ENCODE data around the gene APPL2.
"Not testable (repeated sequence)": the region's sequence is repeated elsewhere in the genome, so short reads cannot be mapped to it uniquely, and the experiment has no call there.

Gene APPL2

DNA sequence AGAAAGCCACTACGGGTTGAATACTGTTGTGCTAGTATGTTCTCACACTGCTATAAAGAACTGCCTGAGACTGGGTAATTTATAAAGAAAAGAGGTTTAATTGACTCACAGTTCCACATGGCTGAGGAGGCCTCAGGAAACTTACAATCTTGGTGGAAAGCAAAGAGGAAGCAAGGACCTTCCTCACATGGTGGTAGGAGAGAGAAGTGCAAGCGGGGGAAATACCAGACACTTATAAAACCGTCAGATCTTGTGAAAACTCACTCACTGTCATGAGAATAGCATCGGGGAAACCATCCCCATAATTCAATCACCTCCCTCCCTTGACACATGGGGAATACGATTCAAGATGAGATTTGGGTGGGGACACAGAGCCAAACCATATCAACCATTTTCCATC, 20.5 kb upstream of the APPL2 start:
- DNase-seq: not testable (repeated sequence)

DNA sequence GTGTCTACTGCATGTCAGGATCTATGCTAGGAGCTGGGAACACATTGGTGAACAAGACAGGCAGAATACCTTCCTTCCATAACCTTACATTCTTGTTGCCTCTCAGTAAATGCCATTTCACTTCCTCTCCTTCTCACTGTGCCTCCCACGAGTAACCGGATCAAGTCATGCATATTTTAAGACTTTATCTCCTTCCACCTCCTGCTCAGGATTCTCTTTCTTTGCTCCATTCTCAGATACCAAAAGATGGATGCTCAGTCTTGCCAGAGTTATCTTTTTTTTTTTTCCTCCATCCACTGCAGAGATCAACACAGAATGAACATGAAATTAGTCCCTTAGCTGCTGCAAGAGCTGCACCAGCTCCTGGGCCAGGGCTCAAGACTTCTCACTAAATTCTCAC, 20.0 kb upstream of the APPL2 start:
- DNase-seq: no peak

DNA sequence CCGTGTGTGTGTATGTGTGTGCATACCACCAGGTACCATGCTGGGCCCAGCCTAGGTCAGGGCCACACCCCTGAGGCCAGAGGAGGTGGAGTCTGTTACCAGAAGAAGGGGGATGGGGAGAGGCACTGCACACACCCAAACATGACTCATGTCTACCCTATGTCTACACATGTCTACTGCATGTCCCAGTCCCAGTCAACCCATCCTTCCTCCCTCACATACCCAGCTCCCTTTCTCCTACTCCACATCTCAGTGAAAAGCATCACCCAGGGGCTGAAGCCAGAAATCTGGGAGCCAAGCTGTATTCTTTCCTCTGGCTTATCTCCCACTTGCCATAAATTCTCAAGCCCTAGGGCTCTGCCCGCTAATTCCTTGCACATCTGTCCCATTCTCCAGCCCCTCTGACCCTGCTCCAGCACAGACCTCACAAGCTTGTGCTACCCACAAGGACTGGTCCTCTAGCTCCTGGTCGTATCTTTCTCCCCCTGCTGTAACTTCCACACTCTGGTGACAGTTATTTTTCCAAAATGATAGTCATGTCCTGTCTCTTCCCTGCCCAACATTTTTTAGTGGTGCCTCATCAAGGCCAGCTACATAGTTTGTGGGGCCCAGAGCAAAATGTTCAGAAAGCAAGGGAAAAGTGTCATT, 18.0 kb upstream of the APPL2 start:
- no peak for DNase-seq

GRCh38 chr12:105252901-105253300, 16.9 kb upstream of the APPL2 start:
- DNase-seq: no peak

GRCh38 chr12:105245776-105246427, 9.9 kb upstream of the APPL2 start:
- DNase-seq: not testable (repeated sequence)

- DNase-seq: no peak
Measured at GRCh38 chr12:105245291-105245690, 9.3 kb upstream of the APPL2 start.

- DNase-seq: no peak
Measured at GRCh38 chr12:105240228-105240627, 4.3 kb upstream of the APPL2 start.

GRCh38 chr12:105239304-105239703, 3.3 kb upstream of the APPL2 start:
- no peak for DNase-seq

- no peak for DNase-seq
Measured at GRCh38 chr12:105237666-105238065, 1.7 kb upstream of the APPL2 start.

GRCh38 chr12:105235281-105235731, 668 bp downstream of the APPL2 start:
- no peak for DNase-seq

DNA sequence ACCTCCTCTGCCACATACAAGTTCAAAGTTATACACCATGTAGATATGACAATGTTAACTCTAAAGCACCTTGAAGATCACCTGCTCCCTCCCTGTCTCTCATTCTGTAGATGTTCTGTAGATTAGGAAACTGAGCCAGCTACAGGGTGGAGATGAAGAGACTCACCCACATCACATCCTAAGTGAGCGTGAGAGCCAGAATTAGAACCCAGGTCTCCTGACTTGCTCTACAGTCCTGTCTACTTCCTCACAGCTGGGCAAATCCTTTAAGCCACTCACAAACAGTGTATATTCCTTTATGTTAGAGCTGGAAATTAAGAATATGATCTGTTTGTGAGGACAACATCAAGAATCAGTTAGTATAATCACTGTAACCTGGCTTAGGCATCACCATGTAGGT, 1.8 kb downstream of the APPL2 start:
- no peak for DNase-seq

DNA sequence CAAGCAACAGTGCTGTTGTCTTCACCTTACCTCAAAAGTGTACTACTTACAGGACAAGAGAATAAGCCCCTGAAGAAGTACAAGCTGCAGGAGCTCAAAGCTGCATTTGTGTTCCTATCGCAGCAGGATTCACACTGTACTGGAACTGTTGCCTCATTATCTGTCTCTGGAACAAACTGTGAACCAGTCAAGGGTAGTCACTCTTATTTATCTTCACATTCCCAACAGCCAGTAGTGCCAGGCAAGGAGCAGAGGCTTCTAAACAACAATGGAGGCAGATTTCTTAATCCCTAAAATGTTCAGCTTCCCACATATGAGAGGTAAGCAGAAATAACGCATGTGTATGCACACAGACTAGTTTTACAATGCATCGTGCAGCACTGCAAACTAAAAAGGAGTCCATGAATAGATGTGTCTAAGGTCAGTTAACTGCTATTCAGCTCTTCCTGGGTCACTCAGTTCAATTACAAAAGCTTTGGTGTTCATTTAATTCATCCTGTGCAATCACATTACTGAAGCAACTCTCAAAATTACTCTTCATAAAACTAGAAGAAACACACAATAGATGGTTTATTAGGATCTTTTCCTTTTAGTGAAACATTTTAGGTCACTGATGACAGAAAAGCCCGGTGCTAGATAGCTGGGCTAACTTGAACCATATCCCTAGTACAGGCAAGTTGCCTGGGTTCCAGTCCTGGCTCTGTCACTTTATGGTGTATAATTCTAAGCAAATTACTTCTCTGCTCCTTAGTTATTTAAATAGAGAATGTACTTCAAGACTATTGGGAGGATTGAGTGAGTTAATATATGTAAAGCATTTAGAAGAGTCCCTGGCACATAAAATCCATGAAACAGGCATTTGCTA, 2.7 kb downstream of the APPL2 start:
- no peak for DNase-seq

- no peak for DNase-seq
Measured at GRCh38 chr12:105231396-105231795, 4.6 kb downstream of the APPL2 start.

DNA sequence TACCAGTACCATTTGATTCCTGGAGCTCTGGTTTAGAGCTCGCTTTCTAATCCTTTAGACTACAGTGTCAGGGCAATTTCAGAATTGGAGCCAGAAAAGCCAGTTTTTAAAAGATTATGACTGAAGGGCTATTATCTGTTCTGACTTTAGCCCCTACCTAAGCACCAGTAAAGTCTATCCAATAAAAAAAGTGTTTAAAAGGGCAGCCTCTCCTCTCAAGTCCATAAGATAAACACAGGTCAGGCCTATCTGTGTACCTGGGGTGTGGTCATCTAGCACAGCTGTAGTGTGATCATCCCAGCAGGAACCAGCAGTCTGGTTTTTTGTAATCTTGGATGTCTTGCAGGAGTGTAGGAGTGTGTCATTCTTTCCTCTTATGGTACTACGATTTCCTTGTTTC, 6.6 kb downstream of the APPL2 start:
- DNase-seq: no peak

DNA sequence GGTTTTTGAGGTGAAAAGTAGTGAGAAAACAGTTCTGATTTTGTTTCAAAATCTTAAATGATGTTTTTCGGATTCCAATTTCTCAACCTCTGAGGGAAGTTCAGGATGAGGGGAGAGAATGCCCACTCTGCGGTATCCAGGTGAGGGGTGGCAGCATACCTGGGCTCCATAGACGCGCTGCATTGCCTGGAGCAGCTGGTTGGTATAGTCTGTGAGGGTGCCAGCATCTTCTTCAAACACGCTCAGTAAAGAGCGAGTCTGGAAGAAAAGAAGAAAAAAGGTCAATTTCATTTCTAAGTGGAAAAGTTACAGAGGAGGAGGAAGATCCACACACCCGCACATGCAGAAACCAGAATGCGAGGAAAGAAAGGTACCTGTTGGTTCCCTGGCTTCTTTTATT, 7.0 kb downstream of the APPL2 start:
- DNase-seq: no peak

- DNase-seq: no peak
Measured at GRCh38 chr12:105228494-105228893, 7.5 kb downstream of the APPL2 start.

- DNase-seq: no peak
Measured at GRCh38 chr12:105227879-105228278, 8.1 kb downstream of the APPL2 start.

DNA sequence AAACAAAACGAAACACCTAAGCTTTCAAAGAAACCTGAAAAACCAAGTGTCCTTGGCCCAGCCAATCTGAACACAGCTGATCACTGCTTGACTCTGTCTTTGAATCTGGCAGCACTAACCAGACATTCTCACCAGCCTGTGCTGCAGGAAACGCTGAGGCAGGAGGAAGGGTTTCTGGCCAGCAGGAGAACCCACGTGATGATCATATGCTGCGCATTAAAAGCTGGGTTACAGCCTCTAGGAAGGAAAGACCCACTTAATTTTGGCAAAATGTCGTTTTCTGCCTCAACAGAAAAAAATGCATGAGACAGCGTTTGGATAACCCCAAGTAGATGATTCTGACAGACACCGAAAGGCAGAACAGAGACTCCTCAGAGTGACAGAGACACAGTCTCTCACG, 9.8 kb downstream of the APPL2 start:
- DNase-seq: no peak

DNA sequence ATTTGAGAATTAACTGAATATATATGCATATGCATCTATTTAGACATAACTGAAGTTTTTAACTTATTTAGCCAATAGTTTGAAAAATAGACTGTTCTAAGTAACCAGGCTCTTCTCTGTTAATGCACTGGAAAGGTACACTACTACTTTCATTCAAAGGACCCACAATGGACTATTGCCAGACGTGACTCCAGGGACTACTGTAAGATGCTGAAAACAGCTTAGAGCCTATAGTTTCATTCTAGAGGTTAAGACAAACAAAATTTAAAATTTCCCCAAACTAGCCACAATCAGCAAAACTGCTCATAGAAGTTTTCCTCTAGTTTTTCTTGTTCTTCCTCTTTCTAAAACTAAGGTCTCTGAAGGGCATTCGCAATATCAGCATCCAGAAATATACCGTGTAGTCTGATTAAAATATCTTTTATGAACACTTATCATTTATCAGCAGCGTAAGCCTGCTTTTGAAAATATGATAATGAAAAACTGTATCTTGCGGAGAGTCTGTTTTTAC, 10.4 kb downstream of the APPL2 start:
- DNase-seq: no peak

- DNase-seq: no peak
Measured at GRCh38 chr12:105224399-105224798, 11.6 kb downstream of the APPL2 start.

DNA sequence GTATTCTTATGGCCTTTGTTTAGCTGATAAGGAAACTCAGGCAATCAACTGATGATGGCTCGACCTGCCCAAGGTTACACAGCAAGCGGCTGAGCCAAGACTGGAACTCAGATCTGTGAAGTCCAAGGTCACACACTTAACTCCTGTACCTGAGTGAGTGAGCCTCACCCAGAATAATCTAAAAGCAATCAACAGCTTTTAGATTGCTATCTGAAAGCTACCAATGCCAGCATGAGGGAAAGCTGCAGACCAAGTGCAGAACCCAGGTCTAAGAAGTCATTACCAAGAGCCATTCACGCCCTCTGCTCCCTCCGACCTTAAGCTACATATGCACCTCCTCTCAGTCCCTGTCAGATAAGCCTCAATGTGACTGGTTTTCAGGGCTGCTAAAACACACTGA, 12.1 kb downstream of the APPL2 start:
- no peak for DNase-seq

GRCh38 chr12:105223352-105223845, 12.6 kb downstream of the APPL2 start:
- no peak for DNase-seq

- no peak for DNase-seq
Measured at GRCh38 chr12:105222726-105223351, 13.1 kb downstream of the APPL2 start.

Measured in activated naive CD4-positive, alpha-beta T cell (primary cell).